HEK293 (cell line): ENCODE measurements around the gene GRB10.

Experiments used
- CTCF ChIA-PET: fragments of 350-600 bp; formaldehyde crosslinking; extraction: SDS; loops from one replicate; lab custom pipeline; 2021; ENCODE audit warnings: antibody characterized with exemption; lab: Yijun Ruan, JAX
- POLR2A ChIA-PET: fragments of 300-600 bp; formaldehyde crosslinking; extraction: SDS; loops from one replicate; lab custom pipeline; 2020; ENCODE audit warnings: antibody characterized with exemption, inconsistent platforms; lab: Yijun Ruan, JAX
- H3K27ac ChIP-seq: fragments of 200-500 bp; sonication (Bioruptor generic); 2 replicates; pipeline ENCODE4 v1.5.1; 2014; ENCODE audit warnings: low read depth, low read length, control low read depth, inconsistent platforms; ENCODE audit errors: extremely low read depth
- H3K36me3 ChIP-seq, 2 experiments: fragments of 200-500 bp in 1 of 2; sonication (Bioruptor generic) in 1 of 2; 1 replicate in 1 of 2; 2 replicates in 1 of 2; pipeline ENCODE4 v1.5.1; 2014 to 2017; ENCODE audit warnings: inconsistent platforms in 2 of 2, low read length in 2 of 2; ENCODE audit not compliant: control insufficient read depth in 2 of 2, insufficient read depth in 1 of 2
- H3K4me1 ChIP-seq: fragments of 200-500 bp; sonication (Bioruptor generic); 2 replicates; pipeline ENCODE4 v1.5.1; 2014; ENCODE audit warnings: mild to moderate bottlenecking, low read length, inconsistent platforms; ENCODE audit not compliant: control insufficient read depth, insufficient read depth
- H3K4me3 ChIP-seq: 2 replicates; pipeline ENCODE4 v1.5.1; 2011; ENCODE audit warnings: low read depth, mild to moderate bottlenecking, control low read depth, low read length, moderate library complexity
- H3K9me3 ChIP-seq: fragments of 200-500 bp; sonication (Bioruptor generic); 2 replicates; pipeline ENCODE4 v1.5.1; 2014; ENCODE audit warnings: low read depth, low read length, inconsistent platforms; ENCODE audit not compliant: control insufficient read depth, insufficient read depth
- GFI1B ChIP-seq: fragments of 450-650 bp; formaldehyde crosslinking; IDR thresholded peaks from 2 replicates; pipeline ENCODE4 v1.5.1; 2016; ENCODE audit warnings: missing biosample characterization, missing genetic modification characterization
- PRDM10 ChIP-seq: fragments of 450-650 bp; formaldehyde crosslinking; IDR thresholded peaks from 2 replicates; pipeline ENCODE4 v1.5.1; 2016; ENCODE audit warnings: missing biosample characterization, missing genetic modification characterization
- RBAK ChIP-seq: fragments of 450-650 bp; formaldehyde crosslinking; IDR thresholded peaks from 2 replicates; pipeline ENCODE4 v1.5.1; 2016; ENCODE audit warnings: missing biosample characterization, missing genetic modification characterization
- SP7 ChIP-seq: fragments of 450-650 bp; formaldehyde crosslinking; IDR thresholded peaks from 2 replicates; pipeline ENCODE4 v1.5.1; 2016; ENCODE audit warnings: missing biosample characterization, missing genetic modification characterization
- TSHZ1 ChIP-seq: fragments of 450-650 bp; formaldehyde crosslinking; IDR thresholded peaks from 2 replicates; pipeline ENCODE4 v1.5.1; 2016; ENCODE audit warnings: missing biosample characterization, missing genetic modification characterization, borderline replicate concordance
- ZNF10 ChIP-seq: fragments of 450-650 bp; formaldehyde crosslinking; IDR thresholded peaks from 2 replicates; pipeline ENCODE4 v1.5.1; 2017; ENCODE audit warnings: missing biosample characterization, missing genetic modification characterization
- ZNF114 ChIP-seq: fragments of 450-650 bp; formaldehyde crosslinking; IDR thresholded peaks from 2 replicates; pipeline ENCODE4 v1.5.0; 2017; ENCODE audit warnings: missing biosample characterization, missing genetic modification characterization
- ZNF140 ChIP-seq: fragments of 450-650 bp; formaldehyde crosslinking; IDR thresholded peaks from 2 replicates; pipeline ENCODE4 v1.5.1; 2016; ENCODE audit warnings: missing biosample characterization, missing genetic modification characterization
- ZNF184 ChIP-seq: fragments of 450-650 bp; IDR thresholded peaks from 2 replicates; pipeline ENCODE4 v1.5.1; 2018; ENCODE audit warnings: missing biosample characterization, mild to moderate bottlenecking, missing genetic modification characterization
- ZNF19 ChIP-seq: fragments of 450-650 bp; formaldehyde crosslinking; IDR thresholded peaks from 2 replicates; pipeline ENCODE4; 2016; ENCODE audit warnings: missing biosample characterization, missing genetic modification characterization, low read depth
- ZNF211 ChIP-seq: fragments of 450-650 bp; formaldehyde crosslinking; IDR thresholded peaks from 2 replicates; pipeline ENCODE4 v1.5.1; 2016; ENCODE audit warnings: low read depth, missing biosample characterization, missing genetic modification characterization
- ZNF239 ChIP-seq: fragments of 450-650 bp; formaldehyde crosslinking; IDR thresholded peaks from 2 replicates; pipeline ENCODE4 v1.5.1; 2016; ENCODE audit warnings: missing biosample characterization, missing genetic modification characterization
- ZNF302 ChIP-seq: fragments of 450-650 bp; formaldehyde crosslinking; IDR thresholded peaks from 2 replicates; pipeline ENCODE4 v1.5.1; 2016; ENCODE audit warnings: missing biosample characterization, missing genetic modification characterization, low read depth
- ZNF37A ChIP-seq: fragments of 450-650 bp; IDR thresholded peaks from 2 replicates; pipeline ENCODE4 v1.5.1; 2018; ENCODE audit warnings: missing biosample characterization, missing genetic modification characterization
- ZNF426 ChIP-seq: fragments of 450-650 bp; formaldehyde crosslinking; IDR thresholded peaks from 2 replicates; pipeline ENCODE4 v1.5.1; 2017; ENCODE audit warnings: missing biosample characterization, missing genetic modification characterization, mild to moderate bottlenecking, inconsistent platforms, moderate library complexity
- ZNF501 ChIP-seq: fragments of 450-650 bp; formaldehyde crosslinking; IDR thresholded peaks from 2 replicates; pipeline ENCODE4 v1.5.1; 2016; ENCODE audit warnings: missing biosample characterization, missing genetic modification characterization
- ZNF558 ChIP-seq: fragments of 450-650 bp; formaldehyde crosslinking; IDR thresholded peaks from 2 replicates; pipeline ENCODE4 v1.5.1; 2016; ENCODE audit warnings: missing biosample characterization, missing genetic modification characterization
- ZNF560 ChIP-seq: fragments of 450-650 bp; formaldehyde crosslinking; IDR thresholded peaks from 2 replicates; pipeline ENCODE4 v1.5.1; 2017; ENCODE audit warnings: missing biosample characterization, missing genetic modification characterization, borderline replicate concordance
- ZNF704 ChIP-seq: fragments of 450-650 bp; formaldehyde crosslinking; IDR thresholded peaks from 2 replicates; pipeline ENCODE4 v1.5.1; 2016; ENCODE audit warnings: missing biosample characterization, missing genetic modification characterization
- ZNF768 ChIP-seq: fragments of 450-650 bp; formaldehyde crosslinking; IDR thresholded peaks from 2 replicates; pipeline ENCODE4 v1.5.1; 2018; ENCODE audit warnings: missing biosample characterization, mild to moderate bottlenecking, missing genetic modification characterization

GRB10 gene

GRCh38 chr7:50667789-50668226 lies 114.9 kb downstream of the GRB10 start:
- POLR2A ChIA-PET, result no interaction called here
- Histone ChIP-seq H3K36me3 (peaks cover 0 to 40% of the 10 kb centered on the region in 2 experiments; a peak in 1 of 3 replicates), H3K9me3 (no peaks in the 10 kb centered on the region), H3K4me1 (no peaks in the 10 kb centered on the region), H3K27ac (no peak overlapping the region), H3K4me3 (no peak overlapping the region)
- CTCF ChIA-PET, result no interaction called here
- no peak for TF ChIP-seq ZNF560 (tag by site-specific recombination)
- no peak for TF ChIP-seq ZNF239

GRCh38 chr7:50667338-50667737 lies 115.4 kb downstream of the GRB10 start:
- H3K4me1 ChIP-seq, result no peaks in the 10 kb centered on the region
- peaks cover 0 to 37% of the 10 kb centered on the region in 2 experiments; a peak in 1 of 3 replicates for H3K36me3 ChIP-seq
- H3K9me3 ChIP-seq, result no peaks in the 10 kb centered on the region
- CTCF ChIA-PET, result interaction anchor here (0.7 kb wide), 1 partner anchor 34 kb away, joined by 4 read pairs; no protein-coding TSS in a partner anchor
- no peak overlapping the region for H3K4me3 ChIP-seq
- TF ChIP-seq ZNF768 (tag by site-specific recombination), result no peak
- no peak for TF ChIP-seq ZNF302 (tag by site-specific recombination)
- TF ChIP-seq ZNF501 (tag by site-specific recombination), result no peak
- no peak for TF ChIP-seq SP7 (tag by site-specific recombination)
- POLR2A ChIA-PET, result no interaction called here
- H3K27ac ChIP-seq, result no peak overlapping the region

- ChIA-PET POLR2A (no interaction called here), CTCF (no interaction called here)
- Histone ChIP-seq H3K4me3 (no peak overlapping the region), H3K27ac (no peak overlapping the region), H3K4me1 (no peaks in the 10 kb centered on the region), H3K9me3 (no peaks in the 10 kb centered on the region), H3K36me3 (peaks cover 0 to 33% of the 10 kb centered on the region in 2 experiments; a peak in 1 of 3 replicates)
- no peak for TF ChIP-seq ZNF211 (tag by site-specific recombination)
- no peak for TF ChIP-seq ZNF114 (tag by site-specific recombination)
These were observed 116.6 kb downstream of the GRB10 start for GRCh38 chr7:50666124-50666496.

- Histone ChIP-seq H3K9me3 (no peaks in the 10 kb centered on the region), H3K27ac (no peak overlapping the region), H3K4me1 (no peaks in the 10 kb centered on the region), H3K36me3 (peaks cover 0 to 27% of the 10 kb centered on the region in 2 experiments; a peak in 1 of 3 replicates), H3K4me3 (no peak overlapping the region)
- POLR2A ChIA-PET, result no interaction called here
- CTCF ChIA-PET, result interaction anchor here (0.6 kb wide), 1 partner anchor 18 kb away, joined by 4 read pairs; no protein-coding TSS in a partner anchor
- TF ChIP-seq GFI1B (no peak), ZNF558 (tag by site-specific recombination) (no peak), ZNF426 (tag by site-specific recombination) (no peak), ZNF10 (tag by site-specific recombination) (no peak), ZNF19 (tag by site-specific recombination) (no peak), PRDM10 (tag by site-specific recombination) (no peak), ZNF704 (tag by site-specific recombination) (no peak), ZNF37A (no peak), ZNF140 (no peak), TSHZ1 (tag by site-specific recombination) (no peak), ZNF184 (tag by site-specific recombination) (no peak), RBAK (tag by site-specific recombination) (no peak)
These were observed 117.1 kb downstream of the GRB10 start for GRCh38 chr7:50665403-50666123.
